ENCODE results near the gene MAP3K14.

Gene MAP3K14

DNA sequence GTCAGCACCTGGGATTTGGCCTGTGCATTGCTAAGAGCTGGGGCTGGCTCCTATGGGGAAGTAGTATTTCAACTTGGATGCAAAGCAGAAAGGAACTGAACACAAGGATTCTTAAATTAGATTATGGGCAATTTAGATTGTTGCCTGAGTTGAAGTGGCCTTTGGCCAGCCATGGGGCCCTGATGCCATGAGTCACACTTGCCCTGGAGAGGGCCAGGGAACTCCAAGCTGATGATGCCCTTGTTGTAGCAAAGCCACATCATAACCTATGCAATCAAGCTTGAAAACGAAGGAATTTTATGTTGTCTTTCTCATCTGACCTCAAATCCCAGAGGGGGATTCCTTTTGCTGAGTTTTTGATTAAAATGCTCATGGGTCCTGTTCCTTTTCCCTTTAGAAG lies 51.0 kb downstream of the MAP3K14 start:
- no peak overlapping the region for H2AFZ ChIP-seq (ENCODE audit: low read depth, low read length, severe bottlenecking)
- no peaks in the 10 kb centered on the region for H3K36me3 ChIP-seq (ENCODE audit: low read length)

DNA sequence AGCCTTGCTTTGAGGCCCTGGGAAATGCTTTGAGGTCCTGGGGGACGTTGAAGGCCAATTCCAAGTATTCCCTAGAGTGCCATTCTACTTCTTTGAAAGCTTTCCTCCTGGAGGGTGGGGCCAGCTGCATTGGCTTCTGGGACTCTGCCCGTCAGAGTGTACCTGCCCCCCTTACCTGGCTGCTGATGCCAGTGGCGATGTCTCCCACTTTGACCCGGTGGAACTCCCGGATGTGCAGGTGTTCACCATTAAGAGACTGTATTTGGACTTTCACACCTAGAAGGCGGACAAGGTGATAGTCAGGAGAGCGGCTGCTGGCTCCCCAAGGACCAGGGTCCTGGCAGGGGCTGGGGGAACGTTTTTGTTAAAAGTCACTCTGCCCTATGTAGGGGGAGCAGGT lies 51.8 kb downstream of the MAP3K14 start:
- H2AFZ ChIP-seq (ENCODE audit: low read depth, low read length, severe bottlenecking): no peak overlapping the region
- peaks cover 2% of the 10 kb centered on the region; the same call in 1 of the 2 replicates for H3F3A ChIP-seq (ENCODE audit: insufficient read depth)
- no peaks in the 10 kb centered on the region for H4K20me1 ChIP-seq (ENCODE audit: low read depth, low read length)
- H3K4me2 ChIP-seq (ENCODE audit: low read depth, low read length, poor library complexity, severe bottlenecking): no peak overlapping the region
- TF ChIP-seq EZH2phosphoT487 (conservative IDR thresholded peaks at IDR 0.05; ENCODE audit: low read length): no peak
- TF ChIP-seq, protein P1, sequence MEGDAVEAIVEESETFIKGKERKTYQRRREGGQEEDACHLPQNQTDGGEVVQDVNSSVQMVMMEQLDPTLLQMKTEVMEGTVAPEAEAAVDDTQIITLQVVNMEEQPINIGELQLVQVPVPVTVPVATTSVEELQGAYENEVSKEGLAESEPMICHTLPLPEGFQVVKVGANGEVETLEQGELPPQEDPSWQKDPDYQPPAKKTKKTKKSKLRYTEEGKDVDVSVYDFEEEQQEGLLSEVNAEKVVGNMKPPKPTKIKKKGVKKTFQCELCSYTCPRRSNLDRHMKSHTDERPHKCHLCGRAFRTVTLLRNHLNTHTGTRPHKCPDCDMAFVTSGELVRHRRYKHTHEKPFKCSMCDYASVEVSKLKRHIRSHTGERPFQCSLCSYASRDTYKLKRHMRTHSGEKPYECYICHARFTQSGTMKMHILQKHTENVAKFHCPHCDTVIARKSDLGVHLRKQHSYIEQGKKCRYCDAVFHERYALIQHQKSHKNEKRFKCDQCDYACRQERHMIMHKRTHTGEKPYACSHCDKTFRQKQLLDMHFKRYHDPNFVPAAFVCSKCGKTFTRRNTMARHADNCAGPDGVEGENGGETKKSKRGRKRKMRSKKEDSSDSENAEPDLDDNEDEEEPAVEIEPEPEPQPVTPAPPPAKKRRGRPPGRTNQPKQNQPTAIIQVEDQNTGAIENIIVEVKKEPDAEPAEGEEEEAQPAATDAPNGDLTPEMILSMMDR (IDR thresholded peaks at IDR 0.05; ENCODE audit: insufficient read depth, low read length, poor library complexity, severe bottlenecking): no peak
- H3K9ac ChIP-seq (ENCODE audit: low read length): no peak overlapping the region
- no peak overlapping the region for H3K27ac ChIP-seq (ENCODE audit: low read depth, low read length)
- no peaks in the 10 kb centered on the region for H3K9me2 ChIP-seq (replicated peaks; ENCODE audit: insufficient read depth, low read length)
- no peaks in the 10 kb centered on the region for H3K9me3 ChIP-seq (ENCODE audit: insufficient read depth, low read length)
- H3K36me3 ChIP-seq (ENCODE audit: low read length): no peaks in the 10 kb centered on the region
- no peaks in the 10 kb centered on the region for H3K79me2 ChIP-seq (ENCODE audit: insufficient read depth, low read length)
- H3K27me3 ChIP-seq (ENCODE audit: low read length): no peaks in the 10 kb centered on the region
- H3K4me3 ChIP-seq (ENCODE audit: insufficient read depth, low read length, poor library complexity, severe bottlenecking): no peak overlapping the region

More for the DNA sequence above, 51.0 kb downstream of the MAP3K14 start:
- H4K20me1 ChIP-seq (ENCODE audit: low read depth, low read length): no peaks in the 10 kb centered on the region
- H3K79me2 ChIP-seq (ENCODE audit: insufficient read depth, low read length): no peaks in the 10 kb centered on the region
- H3K27me3 ChIP-seq (ENCODE audit: low read length): no peaks in the 10 kb centered on the region
- no peak overlapping the region for H3K4me3 ChIP-seq (ENCODE audit: insufficient read depth, low read length, poor library complexity, severe bottlenecking)
- H3K9ac ChIP-seq (ENCODE audit: low read length): no peak overlapping the region
- H3K4me2 ChIP-seq (ENCODE audit: low read depth, low read length, poor library complexity, severe bottlenecking): no peak overlapping the region
- no peaks in the 10 kb centered on the region for H3K9me2 ChIP-seq (replicated peaks; ENCODE audit: insufficient read depth, low read length)
- H3K27ac ChIP-seq (ENCODE audit: low read depth, low read length): no peak overlapping the region
- TF ChIP-seq EZH2phosphoT487 (conservative IDR thresholded peaks at IDR 0.05; ENCODE audit: low read length): no peak
- TF ChIP-seq, protein P1 (IDR thresholded peaks at IDR 0.05; ENCODE audit: insufficient read depth, low read length, poor library complexity, severe bottlenecking): no peak
- H3K9me3 ChIP-seq (ENCODE audit: insufficient read depth, low read length): no peaks in the 10 kb centered on the region
- H3F3A ChIP-seq (ENCODE audit: insufficient read depth): peaks cover 2% of the 10 kb centered on the region; the same call in 1 of the 2 replicates

DNA sequence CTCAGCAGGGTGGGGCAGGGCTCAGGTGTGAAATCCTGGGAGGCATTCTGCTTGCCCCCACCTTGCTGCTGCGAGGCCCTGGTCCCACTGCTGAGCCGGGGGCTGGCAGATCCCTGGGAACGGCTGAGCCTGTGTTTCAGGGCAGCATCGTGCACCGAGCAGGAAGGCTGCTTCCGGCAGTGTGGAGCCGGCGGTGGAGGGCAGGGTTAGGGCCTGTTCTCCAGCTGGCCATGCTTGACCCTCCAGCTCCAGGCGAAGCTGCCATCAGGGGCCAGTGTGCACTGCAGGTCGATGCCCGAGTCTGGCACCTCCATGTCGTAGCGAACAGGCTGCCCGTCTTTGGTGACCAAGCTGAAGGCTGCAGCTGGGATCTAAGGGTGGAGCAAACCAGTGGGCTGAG lies 52.4 kb downstream of the MAP3K14 start:
- no peak overlapping the region for H3K27ac ChIP-seq (ENCODE audit: low read depth, low read length)
- H3K79me2 ChIP-seq (ENCODE audit: insufficient read depth, low read length): no peaks in the 10 kb centered on the region
- no peaks in the 10 kb centered on the region for H3K9me3 ChIP-seq (ENCODE audit: insufficient read depth, low read length)
- no peak overlapping the region for H3K4me2 ChIP-seq (ENCODE audit: low read depth, low read length, poor library complexity, severe bottlenecking)
- H3K9ac ChIP-seq (ENCODE audit: low read length): no peak overlapping the region
- no peak overlapping the region for H2AFZ ChIP-seq (ENCODE audit: low read depth, low read length, severe bottlenecking)
- H3K27me3 ChIP-seq (ENCODE audit: low read length): no peaks in the 10 kb centered on the region
- H3K4me3 ChIP-seq (ENCODE audit: insufficient read depth, low read length, poor library complexity, severe bottlenecking): no peak overlapping the region
- no peaks in the 10 kb centered on the region for H3K36me3 ChIP-seq (ENCODE audit: low read length)
- H3K9me2 ChIP-seq (replicated peaks; ENCODE audit: insufficient read depth, low read length): no peaks in the 10 kb centered on the region
- no peak for TF ChIP-seq EZH2phosphoT487 (conservative IDR thresholded peaks at IDR 0.05; ENCODE audit: low read length)
- TF ChIP-seq, protein P1 (IDR thresholded peaks at IDR 0.05; ENCODE audit: insufficient read depth, low read length, poor library complexity, severe bottlenecking): no peak
- no peaks in the 10 kb centered on the region for H4K20me1 ChIP-seq (ENCODE audit: low read depth, low read length)
- peaks cover 2% of the 10 kb centered on the region; the same call in 1 of the 2 replicates for H3F3A ChIP-seq (ENCODE audit: insufficient read depth)
